WTC11 (cell line): ENCODE measurements around the gene ADGRF1. TPM values are rescaled to one million over a fixed set of nuclear protein-coding genes. Genes with fewer than 3 reads are reported as not detected.
A peak's percentile ranks its signal among the peaks of the same experiment; 100 is the strongest.

Experiments used
- ATAC-seq: fragments of 200-7000 bp; cut with Tn5 transposase; 2 replicates; pipeline ENCODE4 v1.10.0; 2021; ENCODE audit warnings: mild to moderate bottlenecking, moderate library complexity
- CTCF ChIA-PET: fragments of 300-600 bp; sonication (Branson Sonifier 250); formaldehyde crosslinking; loops from one replicate; lab custom pipeline; 2021; ENCODE audit warnings: antibody characterized with exemption; lab: Charles Lee
- POLR2A ChIA-PET: fragments of 350-600 bp; sonication (Branson Sonifier 250); formaldehyde crosslinking; loops from one replicate; lab custom pipeline; 2021; ENCODE audit warnings: antibody characterized with exemption; lab: Charles Lee
- DNase-seq: peaks from one replicate; pipeline ENCODE4 v3.0.0; 2021; ENCODE audit warnings: low spot score
- H3K27ac Mint-ChIP-seq: 2 replicates; pipeline ENCODE4 v1.8.0; 2021; ENCODE audit warnings: mixed read lengths
- H3K27me3 Mint-ChIP-seq: 2 replicates; pipeline ENCODE4 v1.8.0; 2021; ENCODE audit warnings: low read depth, mild to moderate bottlenecking, moderate library complexity, mixed read lengths
- H3K36me3 Mint-ChIP-seq: 2 replicates; pipeline ENCODE4 v1.8.0; 2021; ENCODE audit warnings: mixed read lengths
- H3K4me1 Mint-ChIP-seq: 2 replicates; pipeline ENCODE4 v1.8.0; 2022; ENCODE audit warnings: mixed read lengths
- H3K4me3 Mint-ChIP-seq: 2 replicates; pipeline ENCODE4 v1.8.0; 2021; ENCODE audit warnings: mild to moderate bottlenecking, moderate library complexity, mixed read lengths
- H3K9me3 Mint-ChIP-seq: 2 replicates; pipeline ENCODE4 v1.8.0; 2021; ENCODE audit warnings: mixed read lengths
- CBFB ChIP-seq: sonication (generic); formaldehyde crosslinking; IDR thresholded peaks from 2 replicates; pipeline ENCODE4 v1.8.1; 2022; ENCODE audit warnings: mild to moderate bottlenecking, low read depth, missing genetic modification reagents
- CDX4 ChIP-seq: fragments of 250-450 bp; sonication (Bioruptor Pico); IDR thresholded peaks from 2 replicates; pipeline ENCODE4 v1.9.0; 2021; ENCODE audit warnings: moderate library complexity, mild to moderate bottlenecking, inconsistent platforms, borderline replicate concordance
- ELF4 ChIP-seq: sonication (generic); formaldehyde crosslinking; IDR thresholded peaks from 2 replicates; pipeline ENCODE4 v1.8.1; 2022; ENCODE audit warnings: low read depth, mild to moderate bottlenecking, moderate library complexity, missing genetic modification reagents
- FOXK1 ChIP-seq: sonication (generic); formaldehyde crosslinking; IDR thresholded peaks from 2 replicates; pipeline ENCODE4 v1.8.0; 2022; ENCODE audit warnings: mild to moderate bottlenecking, moderate library complexity, missing genetic modification reagents
- GABPB1 ChIP-seq: sonication (generic); formaldehyde crosslinking; IDR thresholded peaks from 2 replicates; pipeline ENCODE4 v1.8.1; 2023; ENCODE audit warnings: mild to moderate bottlenecking, missing genetic modification reagents
- IRF2 ChIP-seq: sonication (generic); formaldehyde crosslinking; IDR thresholded peaks from 2 replicates; pipeline ENCODE4 v1.8.0; 2022; ENCODE audit warnings: low read depth, missing genetic modification reagents, borderline replicate concordance
- RORB ChIP-seq: fragments of 250-450 bp; sonication (Bioruptor Pico); IDR thresholded peaks from 2 replicates; pipeline ENCODE4 v1.9.0; 2021; ENCODE audit warnings: mild to moderate bottlenecking
- ZBTB21 ChIP-seq: sonication (generic); formaldehyde crosslinking; IDR thresholded peaks from 2 replicates; pipeline ENCODE4 v1.8.1; 2023; ENCODE audit warnings: mild to moderate bottlenecking, missing genetic modification reagents, borderline replicate concordance
- ZNF219 ChIP-seq: sonication (generic); formaldehyde crosslinking; IDR thresholded peaks from 2 replicates; pipeline ENCODE4 v1.8.0; 2023; ENCODE audit warnings: missing genetic modification reagents, mild to moderate bottlenecking, borderline replicate concordance
- ZNF263 ChIP-seq: sonication (generic); formaldehyde crosslinking; IDR thresholded peaks from 2 replicates; pipeline ENCODE4 v1.8.1; 2022; ENCODE audit warnings: low read depth, mild to moderate bottlenecking, moderate library complexity, missing genetic modification reagents
- ZNF396 ChIP-seq: fragments of 250-450 bp; sonication (Bioruptor Pico); IDR thresholded peaks from 2 replicates; pipeline ENCODE4 v1.8.0; 2021; ENCODE audit warnings: mild to moderate bottlenecking, moderate library complexity, borderline replicate concordance
- ZNF425 ChIP-seq: fragments of 250-450 bp; sonication (Bioruptor Pico); conservative IDR thresholded peaks from 2 replicates; pipeline ENCODE4 v1.9.0; 2021; ENCODE audit warnings: mild to moderate bottlenecking
- total RNA-seq: library from RNA; stranded (reverse); gene quantifications from 3 replicates; pipeline ENCODE4 v1.2.3, GENCODE V29; 2021
- TF ChIP-seq, protein P1 (sequence below): sonication (generic); formaldehyde crosslinking; IDR thresholded peaks from 2 replicates; pipeline ENCODE4 v1.8.1; 2023; ENCODE audit warnings: mild to moderate bottlenecking, missing genetic modification reagents, borderline replicate concordance

Gene ADGRF1
- total RNA-seq, 1 experiment from 2014 or later, result 0.26 TPM

GRCh38 chr6:47062346-47062745, 20.2 kb upstream of the ADGRF1 start:
- peaks cover 6% of the 10 kb centered on the region; the same call in 1 of the 2 replicates for H3K36me3 Mint-ChIP-seq
- peaks cover 11% of the 10 kb centered on the region for H3K4me1 Mint-ChIP-seq
- peaks cover 11% of the 10 kb centered on the region for H3K9me3 Mint-ChIP-seq
- no peak overlapping the region for H3K4me3 Mint-ChIP-seq
- POLR2A ChIA-PET, result no interaction called here
- no peak for DNase-seq
- TF ChIP-seq, protein P1, sequence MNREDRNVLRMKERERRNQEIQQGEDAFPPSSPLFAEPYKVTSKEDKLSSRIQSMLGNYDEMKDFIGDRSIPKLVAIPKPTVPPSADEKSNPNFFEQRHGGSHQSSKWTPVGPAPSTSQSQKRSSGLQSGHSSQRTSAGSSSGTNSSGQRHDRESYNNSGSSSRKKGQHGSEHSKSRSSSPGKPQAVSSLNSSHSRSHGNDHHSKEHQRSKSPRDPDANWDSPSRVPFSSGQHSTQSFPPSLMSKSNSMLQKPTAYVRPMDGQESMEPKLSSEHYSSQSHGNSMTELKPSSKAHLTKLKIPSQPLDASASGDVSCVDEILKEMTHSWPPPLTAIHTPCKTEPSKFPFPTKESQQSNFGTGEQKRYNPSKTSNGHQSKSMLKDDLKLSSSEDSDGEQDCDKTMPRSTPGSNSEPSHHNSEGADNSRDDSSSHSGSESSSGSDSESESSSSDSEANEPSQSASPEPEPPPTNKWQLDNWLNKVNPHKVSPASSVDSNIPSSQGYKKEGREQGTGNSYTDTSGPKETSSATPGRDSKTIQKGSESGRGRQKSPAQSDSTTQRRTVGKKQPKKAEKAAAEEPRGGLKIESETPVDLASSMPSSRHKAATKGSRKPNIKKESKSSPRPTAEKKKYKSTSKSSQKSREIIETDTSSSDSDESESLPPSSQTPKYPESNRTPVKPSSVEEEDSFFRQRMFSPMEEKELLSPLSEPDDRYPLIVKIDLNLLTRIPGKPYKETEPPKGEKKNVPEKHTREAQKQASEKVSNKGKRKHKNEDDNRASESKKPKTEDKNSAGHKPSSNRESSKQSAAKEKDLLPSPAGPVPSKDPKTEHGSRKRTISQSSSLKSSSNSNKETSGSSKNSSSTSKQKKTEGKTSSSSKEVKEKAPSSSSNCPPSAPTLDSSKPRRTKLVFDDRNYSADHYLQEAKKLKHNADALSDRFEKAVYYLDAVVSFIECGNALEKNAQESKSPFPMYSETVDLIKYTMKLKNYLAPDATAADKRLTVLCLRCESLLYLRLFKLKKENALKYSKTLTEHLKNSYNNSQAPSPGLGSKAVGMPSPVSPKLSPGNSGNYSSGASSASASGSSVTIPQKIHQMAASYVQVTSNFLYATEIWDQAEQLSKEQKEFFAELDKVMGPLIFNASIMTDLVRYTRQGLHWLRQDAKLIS, result no peak
- H3K27ac Mint-ChIP-seq, result no peak overlapping the region
- no peak for ATAC-seq
- CTCF ChIA-PET, result no interaction called here
- no peaks in the 10 kb centered on the region for H3K27me3 Mint-ChIP-seq

DNA sequence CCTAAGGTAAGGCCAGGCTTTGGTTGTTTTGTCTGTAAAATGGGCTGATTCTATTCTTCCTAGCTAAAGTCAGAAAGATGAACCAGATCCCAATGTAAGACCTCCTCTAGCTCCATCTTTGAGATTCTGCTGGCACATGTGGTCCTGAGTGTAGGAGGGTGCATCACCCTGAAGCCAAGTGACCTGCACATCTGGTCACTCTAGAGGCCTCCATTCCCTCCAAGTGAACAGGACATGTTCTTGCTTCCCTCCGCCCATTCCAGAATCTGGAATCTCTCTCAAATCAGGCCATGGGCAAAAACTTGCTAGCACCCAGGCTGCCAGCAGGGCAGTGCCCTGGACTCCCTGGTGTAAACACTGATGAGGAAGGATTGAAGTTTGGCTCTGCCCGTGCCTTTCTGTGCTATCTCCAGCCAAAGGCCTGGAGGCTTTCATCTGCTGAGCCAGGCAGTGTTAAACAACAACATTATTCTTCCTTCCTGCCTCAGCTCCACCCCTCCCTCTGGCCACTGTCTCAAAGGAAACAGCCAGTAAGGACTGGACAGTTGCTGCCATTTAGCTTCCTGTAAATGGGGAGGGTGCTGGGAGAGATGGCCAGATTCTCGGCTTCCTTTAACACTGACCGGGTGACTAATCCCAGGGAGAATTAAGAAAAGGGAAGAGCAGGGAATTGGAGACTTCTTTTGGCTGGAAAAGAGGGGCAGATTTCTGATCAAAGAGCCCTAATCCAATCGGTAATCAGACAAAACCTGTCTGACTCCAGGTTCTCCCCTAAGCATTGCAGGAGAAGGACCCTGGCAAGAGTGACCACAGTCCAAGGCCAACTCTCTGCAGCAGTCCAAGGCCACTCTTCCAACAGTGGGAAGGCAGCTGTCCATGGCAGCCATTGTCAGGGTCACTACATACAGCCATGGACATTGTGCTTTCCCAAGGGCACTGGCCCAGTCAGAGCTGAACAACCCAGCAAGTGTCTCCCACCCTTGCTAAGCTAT, 19.5 kb upstream of the ADGRF1 start:
- DNase-seq, result no peak
- POLR2A ChIA-PET, result no interaction called here
- Mint-ChIP-seq H3K4me3 (no peak overlapping the region), H3K27ac (no peak overlapping the region), H3K9me3 (peaks cover 6% of the 10 kb centered on the region), H3K4me1 (peaks cover 11% of the 10 kb centered on the region), H3K36me3 (peaks cover 2% of the 10 kb centered on the region; the same call in 1 of the 2 replicates), H3K27me3 (no peaks in the 10 kb centered on the region)
- TF ChIP-seq GABPB1 (0 out of 2 replicates have a peak, but pooled peaks have one; percentile 11), ZNF396 (CRISPR knock-in tag) (no peak)
- ATAC-seq, result no peak
- CTCF ChIA-PET, result no interaction called here

- ChIA-PET POLR2A (no interaction called here), CTCF (no interaction called here)
- H3K4me3 Mint-ChIP-seq, result no peak overlapping the region
- H3K27me3 Mint-ChIP-seq, result no peaks in the 10 kb centered on the region
- DNase-seq (no peak), ATAC-seq (no peak)
- peaks cover 6% of the 10 kb centered on the region for H3K9me3 Mint-ChIP-seq
- no peaks in the 10 kb centered on the region for H3K36me3 Mint-ChIP-seq
- TF ChIP-seq ZBTB21 (CRISPR knock-in tag), result no peak
- no peak for TF ChIP-seq ZNF425
- TF ChIP-seq ZNF263, result no peak
- no peak overlapping the region for H3K27ac Mint-ChIP-seq
- H3K4me1 Mint-ChIP-seq, result peaks cover 11% of the 10 kb centered on the region
These were observed 17.2 kb upstream of the ADGRF1 start for GRCh38 chr6:47059216-47059885.

DNA sequence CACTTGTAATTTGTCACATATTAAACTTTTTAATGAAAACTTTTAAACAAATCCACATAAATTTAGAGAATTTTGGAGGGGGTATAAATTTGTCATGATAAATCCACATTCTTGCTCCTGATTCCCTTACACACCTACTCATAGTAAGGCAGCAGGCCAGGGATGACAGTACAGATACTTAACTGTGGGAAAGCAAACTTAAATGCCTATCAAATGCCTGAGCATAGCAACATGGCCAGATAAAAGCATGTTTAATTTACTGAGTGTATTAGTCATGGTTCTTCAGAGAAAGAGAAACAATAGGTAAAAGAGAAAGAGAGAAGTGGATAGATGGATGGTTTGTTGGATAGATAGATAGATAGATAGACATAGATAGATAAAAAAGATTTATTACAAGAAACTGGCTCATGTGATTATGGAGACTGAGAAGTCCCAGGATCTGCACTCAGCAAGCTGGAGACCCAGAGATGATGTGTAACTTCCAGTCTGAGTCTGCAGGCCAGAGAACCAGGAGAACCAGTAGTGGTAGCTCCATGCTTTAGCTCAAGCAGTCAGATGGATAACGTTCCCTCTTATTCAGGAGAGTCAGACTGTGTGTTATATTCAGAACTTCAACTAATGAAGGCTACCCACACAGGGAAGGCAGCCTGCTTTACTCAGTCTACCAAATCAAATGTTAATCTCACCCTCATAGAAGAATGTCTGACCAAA, 15.9 kb upstream of the ADGRF1 start:
- H3K36me3 Mint-ChIP-seq, result no peaks in the 10 kb centered on the region
- CTCF ChIA-PET, result interaction anchor here (1.2 kb wide), 1 partner anchor 11 kb away, joined by 4 read pairs; no protein-coding TSS in a partner anchor
- peaks cover 5% of the 10 kb centered on the region; the same call in 1 of the 2 replicates for H3K4me1 Mint-ChIP-seq
- H3K4me3 Mint-ChIP-seq, result no peak overlapping the region
- POLR2A ChIA-PET, result no interaction called here
- H3K9me3 Mint-ChIP-seq, result peaks cover 8% of the 10 kb centered on the region
- TF ChIP-seq RORB (CRISPR knock-in tag) (no peak), FOXK1 (CRISPR knock-in tag) (no peak), ELF4 (no peak), CDX4 (CRISPR knock-in tag) (no peak), ZNF219 (CRISPR knock-in tag) (no peak), CBFB (CRISPR knock-in tag) (no peak), IRF2 (no peak)
- H3K27ac Mint-ChIP-seq, result no peak overlapping the region
- no peaks in the 10 kb centered on the region for H3K27me3 Mint-ChIP-seq
- DNase-seq (no peak), ATAC-seq (no peak)
